Natural killer cell treated with Interleukin-12 subunit alpha and Interleukin-12 subunit beta and Interleukin-15 and Interleukin-18, amount 100 ng/mL, for 72 hours (primary cell): ENCODE measurements around the gene VMP1. TPM values are rescaled to one million over a fixed set of nuclear protein-coding genes. Genes with fewer than 3 reads are reported as not detected.
"Not testable (repeated sequence)": the region's sequence is repeated elsewhere in the genome, so short reads cannot be mapped to it uniquely, and the experiment has no call there.

Experiments used
- ATAC-seq, 2 donors: fragments of 150-1000 bp; cut with Tn5 transposase in 1 of 2; sonication (Bioruptor Pico), chemical (Tn5 transposase) in 1 of 2; 2 replicates each; pipeline ENCODE4 v1.10.0; 2021
- DNase-seq: peaks from one replicate; pipeline ENCODE4 v3.0.0; 2022; ENCODE audit warnings: low spot score
- H3K27ac Mint-ChIP-seq, 2 donors: 1 replicate in 1 of 2; 2 replicates in 1 of 2; pipeline ENCODE4 v1.8.0; 2022; ENCODE audit warnings: mixed read lengths in 2 of 2, mild to moderate bottlenecking in 1 of 2, moderate library complexity in 1 of 2
- H3K27me3 Mint-ChIP-seq, 2 donors: 1 replicate in 1 of 2; 2 replicates in 1 of 2; pipeline ENCODE4 v1.8.0; 2022; ENCODE audit warnings: mixed read lengths in 2 of 2
- H3K36me3 Mint-ChIP-seq: one replicate; pipeline ENCODE4 v1.8.0; 2022; ENCODE audit warnings: mixed read lengths
- H3K4me1 Mint-ChIP-seq, 2 donors: 1 replicate in 1 of 2; 2 replicates in 1 of 2; pipeline ENCODE4 v1.8.0; 2022; ENCODE audit warnings: low read depth in 2 of 2, mixed read lengths in 2 of 2, mild to moderate bottlenecking in 1 of 2
- H3K4me3 Mint-ChIP-seq: one replicate; pipeline ENCODE4 v1.8.0; 2022; ENCODE audit warnings: mixed read lengths
- H3K9me3 Mint-ChIP-seq: 2 replicates; pipeline ENCODE4 v1.8.0; 2022; ENCODE audit warnings: mixed read lengths
- total RNA-seq, 2 donors: library from RNA; stranded (reverse); gene quantifications; one replicate each; pipeline ENCODE4 v1.2.3, GENCODE V29; 2022

The VMP1 gene
- total RNA-seq, 2 donors from 2014 or later: 225 to 292 TPM

DNA sequence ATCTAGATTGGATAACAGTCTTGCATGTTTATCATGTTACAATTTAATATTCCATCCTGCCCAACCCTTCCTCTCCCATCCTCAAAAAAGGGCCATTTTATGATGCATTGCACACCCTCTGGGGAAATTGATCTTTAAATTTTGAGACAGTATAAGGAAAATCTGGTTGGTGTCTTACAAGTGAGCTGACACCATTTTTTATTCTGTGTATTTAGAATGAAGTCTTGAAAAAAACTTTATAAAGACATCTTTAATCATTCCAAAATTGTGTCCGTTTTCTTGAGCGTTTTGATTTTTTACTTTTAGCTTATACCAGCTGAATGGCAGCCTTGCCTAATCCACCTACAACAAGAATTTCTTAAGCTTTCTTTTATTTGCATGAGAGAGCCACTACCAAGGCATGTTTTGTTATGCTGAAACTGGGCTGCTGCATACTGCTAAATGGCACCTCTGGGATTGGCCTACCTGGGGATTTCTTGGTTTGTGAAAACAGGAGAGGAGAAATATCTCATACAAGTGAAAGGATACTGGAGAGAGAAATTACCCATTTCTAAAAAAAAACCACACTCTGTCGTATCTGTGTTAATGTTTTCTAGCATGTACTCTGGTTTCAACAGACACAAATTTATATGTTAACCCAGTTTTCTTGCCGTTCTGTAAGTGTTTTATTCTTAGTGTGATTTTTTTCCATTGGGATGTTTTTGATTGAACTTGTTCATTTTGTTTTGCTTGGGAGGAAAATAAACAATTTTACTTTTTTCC lies 133.1 kb downstream of the VMP1 start:
- Mint-ChIP-seq H3K4me1 (peaks cover 65 to 79% of the 10 kb centered on the region in 2 donors), H3K36me3 (peaks cover 48% of the 10 kb centered on the region), H3K4me3 (peak overlapping the region; percentile 99), H3K27ac (peak overlapping the region; percentile 100), H3K9me3 (no peaks in the 10 kb centered on the region), H3K27me3 (no peaks in the 10 kb centered on the region)
- peak; percentile 72 for DNase-seq
- ATAC-seq: no peak

DNA sequence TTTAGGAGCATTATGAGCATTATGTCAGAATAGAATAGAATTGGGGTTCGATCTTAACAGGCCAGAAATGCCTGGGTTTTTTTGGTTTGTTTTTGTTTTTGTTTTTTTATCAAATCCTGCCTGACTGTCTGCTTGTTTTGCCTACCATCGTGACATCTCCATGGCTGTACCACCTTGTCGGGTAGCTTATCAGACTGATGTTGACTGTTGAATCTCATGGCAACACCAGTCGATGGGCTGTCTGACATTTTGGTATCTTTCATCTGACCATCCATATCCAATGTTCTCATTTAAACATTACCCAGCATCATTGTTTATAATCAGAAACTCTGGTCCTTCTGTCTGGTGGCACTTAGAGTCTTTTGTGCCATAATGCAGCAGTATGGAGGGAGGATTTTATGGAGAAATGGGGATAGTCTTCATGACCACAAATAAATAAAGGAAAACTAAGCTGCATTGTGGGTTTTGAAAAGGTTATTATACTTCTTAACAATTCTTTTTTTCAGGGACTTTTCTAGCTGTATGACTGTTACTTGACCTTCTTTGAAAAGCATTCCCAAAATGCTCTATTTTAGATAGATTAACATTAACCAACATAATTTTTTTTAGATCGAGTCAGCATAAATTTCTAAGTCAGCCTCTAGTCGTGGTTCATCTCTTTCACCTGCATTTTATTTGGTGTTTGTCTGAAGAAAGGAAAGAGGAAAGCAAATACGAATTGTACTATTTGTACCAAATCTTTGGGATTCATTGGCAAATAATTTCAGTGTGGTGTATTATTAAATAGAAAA lies 133.8 kb downstream of the VMP1 start:
- H3K27me3 Mint-ChIP-seq, H3K9me3 Mint-ChIP-seq, ATAC-seq, DNase-seq: not testable (repeated sequence)
- H3K4me3 Mint-ChIP-seq: peak overlapping the region; percentile 99
- peaks cover 71 to 86% of the 10 kb centered on the region in 2 donors for H3K4me1 Mint-ChIP-seq
- H3K27ac Mint-ChIP-seq: peak overlapping the region; percentile 100
- peaks cover 48% of the 10 kb centered on the region for H3K36me3 Mint-ChIP-seq

DNA sequence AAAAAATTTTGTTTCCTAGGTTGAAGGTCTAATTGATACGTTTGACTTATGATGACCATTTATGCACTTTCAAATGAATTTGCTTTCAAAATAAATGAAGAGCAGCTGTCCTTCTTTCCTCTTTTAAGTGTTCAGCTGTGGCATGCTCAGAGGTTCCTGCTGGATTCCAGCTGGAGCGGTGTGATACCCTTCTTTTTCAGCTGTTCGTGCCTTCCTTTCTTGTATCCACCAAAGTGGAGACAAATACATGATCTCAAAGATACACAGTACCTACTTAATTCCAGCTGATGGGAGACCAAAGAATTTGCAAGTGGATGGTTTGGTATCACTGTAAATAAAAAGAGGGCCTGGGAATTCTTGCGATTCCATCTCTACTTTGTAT lies 134.4 kb downstream of the VMP1 start:
- not testable (repeated sequence) for DNase-seq, H3K9me3 Mint-ChIP-seq, H3K27me3 Mint-ChIP-seq, ATAC-seq
- H3K27ac Mint-ChIP-seq: peak overlapping the region; percentile 100
- peaks cover 72 to 86% of the 10 kb centered on the region in 2 donors for H3K4me1 Mint-ChIP-seq
- H3K36me3 Mint-ChIP-seq: peaks cover 48% of the 10 kb centered on the region
- H3K4me3 Mint-ChIP-seq: peak overlapping the region; percentile 99

DNA sequence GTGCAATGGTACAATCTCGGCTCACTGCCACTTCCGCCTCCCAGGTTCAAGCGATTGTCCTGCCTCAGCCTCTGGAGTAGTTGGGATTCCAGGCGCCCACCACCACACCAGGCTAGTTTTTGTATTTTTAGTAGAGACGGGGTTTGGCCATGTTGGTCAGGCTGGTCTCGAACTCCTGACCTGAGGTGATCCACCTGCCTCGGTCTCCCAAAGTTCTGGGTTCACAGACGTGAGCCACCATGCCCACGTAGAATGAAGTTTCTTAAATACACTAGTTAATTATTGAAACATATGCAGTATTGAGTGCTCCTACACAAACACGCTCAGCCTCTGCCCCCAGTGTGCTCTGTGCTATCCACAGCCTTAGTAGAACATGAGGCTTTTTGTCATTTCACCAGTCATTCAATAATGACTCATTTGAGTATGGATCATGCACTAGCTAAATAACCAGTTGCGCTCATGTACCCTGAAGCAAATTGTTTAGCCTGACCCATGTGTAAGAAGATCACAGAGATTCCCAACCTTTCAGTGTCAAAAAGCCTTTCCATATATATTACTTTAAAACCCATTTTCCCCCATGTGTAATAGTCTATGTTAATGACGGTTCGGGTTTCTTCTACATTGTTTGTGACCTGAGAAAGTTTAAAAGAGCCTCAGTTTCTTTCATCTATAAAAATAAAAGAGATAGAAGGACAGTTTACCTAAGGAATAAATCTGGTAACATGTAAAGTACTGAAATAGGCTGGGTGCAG lies 135.6 kb downstream of the VMP1 start:
- H3K27ac Mint-ChIP-seq: peak overlapping the region; percentile 100
- H3K4me1 Mint-ChIP-seq: peaks cover 71 to 88% of the 10 kb centered on the region in 2 donors
- H3K4me3 Mint-ChIP-seq: peak overlapping the region; percentile 99
- no peaks in the 10 kb centered on the region for H3K27me3 Mint-ChIP-seq
- DNase-seq: no peak
- peak; percentile 66 to 79 for ATAC-seq
- H3K36me3 Mint-ChIP-seq: peaks cover 45% of the 10 kb centered on the region
- H3K9me3 Mint-ChIP-seq: no peaks in the 10 kb centered on the region

DNA sequence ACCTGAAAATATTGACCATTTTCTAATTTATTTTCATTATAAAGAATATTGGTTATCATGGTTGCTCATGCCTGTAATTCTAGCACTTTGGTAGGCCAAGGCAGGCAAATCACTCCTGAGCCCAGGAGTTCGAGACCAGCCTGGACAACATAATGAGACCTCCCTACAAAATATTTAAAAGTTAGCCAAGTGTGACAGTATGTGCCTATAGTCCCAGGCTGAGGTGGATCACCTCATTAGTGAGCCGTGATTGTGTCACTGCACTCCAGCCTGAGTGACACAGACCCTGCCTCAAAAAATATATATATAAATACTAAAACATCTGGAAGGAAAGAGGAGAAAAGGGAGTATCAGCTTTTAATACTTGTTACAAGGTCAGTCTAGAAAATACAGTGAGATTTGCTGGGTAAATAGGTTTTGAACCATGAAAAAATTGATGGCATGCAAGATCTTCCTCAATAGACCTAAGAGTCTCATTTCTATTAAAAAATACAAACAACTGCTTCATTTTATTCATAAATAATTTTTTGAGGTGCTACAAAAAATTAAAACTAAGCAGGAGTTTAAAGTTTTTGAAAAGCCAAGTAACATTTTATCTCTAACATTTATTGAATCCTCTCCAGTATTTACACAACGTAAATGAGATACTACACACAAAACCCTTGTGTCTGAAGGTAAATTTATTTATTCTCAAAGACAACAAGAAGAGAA lies 137.6 kb downstream of the VMP1 start:
- peaks cover 25% of the 10 kb centered on the region for H3K36me3 Mint-ChIP-seq
- ATAC-seq: no peak
- H3K9me3 Mint-ChIP-seq: no peaks in the 10 kb centered on the region
- H3K4me1 Mint-ChIP-seq: peaks cover 73 to 83% of the 10 kb centered on the region in 2 donors
- peak overlapping the region; percentile 81 for H3K4me3 Mint-ChIP-seq
- peak overlapping the region; percentile 100 for H3K27ac Mint-ChIP-seq
- DNase-seq: no peak
- no peaks in the 10 kb centered on the region for H3K27me3 Mint-ChIP-seq

DNA sequence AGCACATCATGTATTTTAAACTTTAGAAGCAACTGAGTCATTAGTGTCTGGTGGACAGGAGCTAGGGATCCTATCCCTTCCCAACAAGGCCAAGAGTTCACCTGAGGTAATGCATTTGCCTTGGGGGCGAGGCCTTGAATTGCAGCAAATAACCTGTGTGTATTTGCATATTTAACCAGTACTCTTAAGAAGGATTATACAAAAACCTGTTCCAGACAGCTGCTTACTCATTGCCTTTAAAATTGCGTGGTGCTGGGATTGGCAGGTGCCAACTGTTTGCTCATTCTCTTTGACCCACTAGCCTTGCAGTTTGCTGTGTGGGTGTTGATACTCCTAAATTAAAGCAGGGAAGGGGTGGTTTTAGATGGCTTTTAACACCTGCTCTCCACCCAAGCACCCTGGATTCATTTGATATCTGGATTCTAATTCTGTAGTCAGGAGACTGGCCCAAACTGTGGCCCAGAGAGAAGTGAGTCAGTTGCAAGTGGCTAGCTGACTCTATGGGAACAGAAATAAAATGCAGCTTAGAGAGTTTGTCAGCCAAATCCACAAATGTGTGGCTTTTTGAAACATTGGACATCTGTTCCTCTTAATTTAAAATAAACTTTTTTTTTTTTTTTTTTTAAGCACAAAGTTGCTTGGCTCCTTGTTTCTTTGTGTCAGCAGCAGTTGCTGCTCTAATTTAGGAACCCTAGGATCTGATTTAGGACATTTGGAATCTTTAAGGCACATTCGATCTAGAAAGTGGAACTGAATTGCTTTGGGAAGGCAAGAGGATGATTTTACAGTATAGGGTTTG lies 138.3 kb downstream of the VMP1 start:
- Mint-ChIP-seq H3K27me3 (no peaks in the 10 kb centered on the region), H3K4me1 (peaks cover 69 to 75% of the 10 kb centered on the region in 2 donors), H3K27ac (peak overlapping the region; percentile 100), H3K4me3 (peak overlapping the region; percentile 81), H3K9me3 (no peaks in the 10 kb centered on the region), H3K36me3 (peaks cover 18% of the 10 kb centered on the region)
- ATAC-seq: peak; percentile 27 to 37
- no peak for DNase-seq

DNA sequence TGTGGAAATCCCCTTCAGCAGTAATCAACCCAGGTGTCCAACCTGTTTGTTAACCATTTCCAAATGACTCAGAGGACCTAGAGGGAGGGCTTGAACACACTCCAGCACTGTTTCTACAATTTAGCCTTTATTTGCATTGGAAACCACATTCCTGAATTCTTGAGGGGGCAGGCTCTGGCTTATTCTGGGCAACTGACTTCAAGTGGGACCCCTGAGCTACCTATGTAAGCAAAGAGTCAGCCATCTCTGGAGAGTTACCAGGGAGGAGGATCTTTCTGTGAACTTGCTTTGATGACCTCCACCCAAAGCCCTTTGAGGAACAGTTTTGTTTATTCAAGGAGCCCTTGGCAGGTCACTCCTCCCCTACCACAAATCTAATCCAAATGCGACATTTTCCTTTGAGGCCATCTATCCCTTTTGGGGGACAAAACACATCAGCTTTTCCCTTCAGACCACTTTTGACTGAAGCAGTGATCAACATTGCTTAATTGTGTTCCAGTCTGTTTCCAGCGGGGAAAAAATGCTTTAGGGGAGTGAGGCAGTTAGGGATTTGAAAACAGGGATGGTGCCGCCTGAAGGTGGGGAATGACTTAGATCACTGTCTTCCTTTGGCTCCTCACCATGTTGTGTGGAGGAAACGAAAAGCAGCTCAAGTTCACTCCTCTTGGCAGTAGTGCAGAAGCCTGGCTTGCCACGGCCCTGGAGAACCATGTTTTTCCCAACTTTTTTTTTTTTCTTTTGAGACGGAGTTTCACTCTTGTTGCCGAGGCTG lies 139.1 kb downstream of the VMP1 start:
- Mint-ChIP-seq H3K9me3 (no peaks in the 10 kb centered on the region), H3K27ac (peak overlapping the region; percentile 100), H3K4me3 (peak overlapping the region; percentile 81), H3K4me1 (peaks cover 61 to 67% of the 10 kb centered on the region in 2 donors), H3K27me3 (no peaks in the 10 kb centered on the region), H3K36me3 (peaks cover 10% of the 10 kb centered on the region)
- ATAC-seq: peak; percentile 52 to 67
- no peak for DNase-seq

DNA sequence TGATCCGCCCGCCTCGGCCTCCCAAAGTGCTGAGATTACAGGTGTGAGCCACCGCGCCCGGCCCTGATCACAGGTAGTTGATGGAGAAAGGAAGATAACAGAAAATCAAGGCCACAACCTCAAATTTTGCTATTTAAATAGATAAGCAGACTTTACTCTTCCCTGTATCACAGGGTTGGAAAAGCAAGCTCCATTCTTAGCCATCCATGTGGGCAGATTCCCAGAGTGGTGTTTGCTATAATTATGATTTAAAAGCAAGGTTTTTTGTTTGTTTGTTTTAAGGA lies 140.9 kb downstream of the VMP1 start:
- H3K4me3 Mint-ChIP-seq: peak overlapping the region; percentile 69
- H3K4me1 Mint-ChIP-seq: peaks cover 55 to 57% of the 10 kb centered on the region in 2 donors
- ATAC-seq (no peak), DNase-seq (no peak)
- H3K27me3 Mint-ChIP-seq: no peaks in the 10 kb centered on the region
- H3K27ac Mint-ChIP-seq: peak overlapping the region; percentile 100
- H3K9me3 Mint-ChIP-seq: no peaks in the 10 kb centered on the region
- H3K36me3 Mint-ChIP-seq: peaks cover 4% of the 10 kb centered on the region

DNA sequence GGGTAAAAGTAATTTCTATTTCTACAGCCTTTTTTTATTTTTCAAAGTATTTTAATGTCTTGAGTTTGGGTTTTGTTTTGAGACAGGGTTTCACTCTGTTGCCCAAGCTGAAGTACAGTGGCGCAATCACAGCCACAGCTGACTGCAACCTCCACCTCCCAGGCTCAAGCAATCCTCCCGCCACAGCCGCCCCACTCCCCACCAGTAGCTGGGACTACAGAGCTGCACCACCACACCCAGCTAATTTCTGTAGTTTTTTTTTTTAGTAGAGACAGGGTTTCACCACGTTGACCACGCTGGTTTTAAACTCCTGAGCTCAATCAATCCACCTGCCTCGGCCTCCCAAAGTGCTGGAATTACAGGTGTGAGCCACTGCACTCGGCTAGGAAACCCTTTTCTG lies 141.3 kb downstream of the VMP1 start:
- Mint-ChIP-seq H3K27me3 (no peaks in the 10 kb centered on the region), H3K9me3 (no peaks in the 10 kb centered on the region), H3K27ac (peak overlapping the region; percentile 100), H3K4me3 (peak overlapping the region; percentile 69), H3K4me1 (peaks cover 54 to 56% of the 10 kb centered on the region in 2 donors), H3K36me3 (peaks cover 5% of the 10 kb centered on the region)
- ATAC-seq: peak; percentile 90
- DNase-seq: peak; percentile 92

DNA sequence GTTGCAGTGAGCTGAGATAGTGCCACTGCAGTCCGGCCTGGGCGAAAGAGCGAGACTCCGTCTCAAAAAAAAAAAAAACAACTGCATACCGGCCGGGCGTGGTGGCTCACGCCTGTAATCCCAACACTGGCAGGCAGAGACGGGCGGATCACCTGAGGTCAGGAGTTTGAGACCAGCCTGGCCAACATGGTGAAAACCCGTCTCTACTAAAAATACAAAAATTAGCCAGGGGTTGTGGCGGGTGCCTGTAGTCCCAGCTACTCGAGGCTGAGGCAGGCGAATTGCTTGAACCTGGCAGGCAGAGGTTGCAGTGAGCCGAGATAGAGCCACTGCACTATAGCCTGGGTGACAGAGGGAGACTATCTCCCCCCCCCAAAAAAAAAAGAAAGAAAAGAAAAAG lies 142.9 kb downstream of the VMP1 start:
- ATAC-seq, H3K27me3 Mint-ChIP-seq: not testable (repeated sequence)

DNA sequence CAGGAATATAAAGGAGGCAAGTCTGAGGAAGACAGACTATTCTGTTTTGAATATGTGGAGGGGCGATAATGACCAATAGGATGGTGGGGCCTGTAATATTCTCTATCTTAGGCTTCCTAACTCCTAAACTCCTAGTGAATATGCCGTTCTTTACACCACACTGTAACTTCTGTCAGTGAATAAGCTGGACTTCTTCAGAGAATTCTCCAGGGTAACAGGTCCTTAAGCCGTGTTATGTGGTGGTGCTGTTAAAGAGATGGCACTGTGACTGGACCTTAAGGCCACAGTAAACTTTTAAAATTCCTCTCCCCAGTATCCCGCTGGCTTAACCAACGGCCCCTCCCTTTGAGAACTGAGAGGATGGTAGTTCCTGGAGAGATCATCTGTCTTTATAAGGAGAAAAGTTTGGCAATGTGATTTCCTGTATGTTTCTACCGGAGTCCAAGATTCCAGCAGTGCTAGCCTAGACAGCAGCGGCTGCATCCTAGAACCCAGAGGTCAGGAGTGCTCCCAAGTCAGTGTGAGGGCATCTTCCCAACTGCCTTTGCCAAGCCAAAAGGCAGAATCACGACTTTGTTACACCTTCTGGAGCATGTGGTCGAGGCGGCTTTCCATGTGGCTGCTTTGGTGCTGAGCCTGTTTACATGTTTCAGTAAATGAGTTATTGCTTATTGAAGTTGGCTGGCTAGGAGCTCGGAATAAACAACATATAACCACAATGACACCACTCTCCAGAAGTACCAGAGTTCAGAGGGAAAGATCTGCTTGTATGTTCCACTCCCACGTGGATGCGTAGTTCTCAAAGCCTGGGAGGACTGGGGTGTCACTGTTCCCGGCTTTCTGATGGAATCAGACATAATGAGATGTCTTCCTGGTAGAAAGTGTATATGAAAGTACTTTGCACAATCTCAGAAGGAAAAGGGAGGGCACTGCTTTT lies 144.3 kb downstream of the VMP1 start:
- H3K9me3 Mint-ChIP-seq: no peaks in the 10 kb centered on the region
- ATAC-seq (no peak), DNase-seq (no peak)
- peak overlapping the region; percentile 26 to 82 for H3K27ac Mint-ChIP-seq
- H3K4me1 Mint-ChIP-seq: peaks cover 38 to 44% of the 10 kb centered on the region in 2 donors
- no peak overlapping the region for H3K4me3 Mint-ChIP-seq
- H3K36me3 Mint-ChIP-seq: peaks cover 5% of the 10 kb centered on the region
- H3K27me3 Mint-ChIP-seq: no peaks in the 10 kb centered on the region

More for the DNA sequence above, 142.9 kb downstream of the VMP1 start:
- peaks cover 47 to 51% of the 10 kb centered on the region in 2 donors for H3K4me1 Mint-ChIP-seq
- H3K4me3 Mint-ChIP-seq, DNase-seq, H3K9me3 Mint-ChIP-seq, H3K36me3 Mint-ChIP-seq: not testable (repeated sequence)
- peak overlapping the region in 1 of 2 donors; percentile 100 for H3K27ac Mint-ChIP-seq
